ENCODE results near the gene CDC34.

The CDC34 gene

DNA sequence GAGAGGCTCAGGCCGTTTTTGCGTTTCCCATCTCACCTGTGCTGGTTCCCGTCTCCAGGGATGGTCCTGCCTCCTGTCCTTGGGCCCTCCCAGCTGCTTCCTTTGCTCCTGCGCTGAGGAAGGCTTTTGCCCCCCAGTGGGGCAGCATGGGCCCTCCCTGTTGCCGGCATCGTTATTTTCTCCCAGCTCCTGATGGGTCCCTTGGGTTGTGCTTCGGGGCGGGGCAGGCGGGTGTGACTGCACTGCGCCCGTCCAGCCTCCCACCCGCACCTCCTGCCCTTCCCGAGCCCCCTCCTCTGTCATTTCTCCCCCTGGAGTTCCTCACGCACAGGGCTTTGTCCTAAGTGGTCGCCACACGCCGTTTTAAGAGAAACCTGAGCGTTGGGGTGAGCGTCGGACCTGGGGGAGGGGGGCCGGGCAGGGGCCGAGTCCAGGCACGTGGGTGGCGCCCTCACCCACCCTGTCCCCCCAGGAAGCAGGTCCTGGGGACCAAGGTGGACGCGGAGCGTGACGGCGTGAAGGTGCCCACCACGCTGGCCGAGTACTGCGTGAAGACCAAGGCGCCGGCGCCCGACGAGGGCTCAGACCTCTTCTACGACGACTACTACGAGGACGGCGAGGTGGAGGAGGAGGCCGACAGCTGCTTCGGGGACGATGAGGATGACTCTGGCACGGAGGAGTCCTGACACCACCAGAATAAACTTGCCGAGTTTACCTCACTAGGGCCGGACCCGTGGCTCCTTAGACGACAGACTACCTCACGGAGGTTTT, 9.5 kb downstream of the CDC34 start:
- in situ Hi-C loops (cut with MboI; ENCODE audit: low sequenced_read_pairs) = no loop called here

DNA sequence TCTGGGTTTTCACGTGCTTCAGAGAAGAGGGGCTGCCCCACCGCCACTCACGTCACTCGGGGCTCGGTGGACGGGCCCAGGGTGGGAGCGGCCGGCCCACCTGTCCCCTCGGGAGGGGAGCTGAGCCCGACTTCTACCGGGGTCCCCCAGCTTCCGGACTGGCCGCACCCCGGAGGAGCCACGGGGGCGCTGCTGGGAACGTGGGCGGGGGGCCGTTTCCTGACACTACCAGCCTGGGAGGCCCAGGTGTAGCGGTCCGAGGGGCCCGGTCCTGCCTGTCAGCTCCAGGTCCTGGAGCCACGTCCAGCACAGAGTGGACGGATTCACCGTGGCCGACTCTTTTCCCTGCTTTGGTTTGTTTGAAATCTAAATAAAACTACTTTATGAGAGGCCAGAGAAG, 10.1 kb downstream of the CDC34 start:
- in situ Hi-C loops (cut with MboI; ENCODE audit: low sequenced_read_pairs) = no loop called here

DNA sequence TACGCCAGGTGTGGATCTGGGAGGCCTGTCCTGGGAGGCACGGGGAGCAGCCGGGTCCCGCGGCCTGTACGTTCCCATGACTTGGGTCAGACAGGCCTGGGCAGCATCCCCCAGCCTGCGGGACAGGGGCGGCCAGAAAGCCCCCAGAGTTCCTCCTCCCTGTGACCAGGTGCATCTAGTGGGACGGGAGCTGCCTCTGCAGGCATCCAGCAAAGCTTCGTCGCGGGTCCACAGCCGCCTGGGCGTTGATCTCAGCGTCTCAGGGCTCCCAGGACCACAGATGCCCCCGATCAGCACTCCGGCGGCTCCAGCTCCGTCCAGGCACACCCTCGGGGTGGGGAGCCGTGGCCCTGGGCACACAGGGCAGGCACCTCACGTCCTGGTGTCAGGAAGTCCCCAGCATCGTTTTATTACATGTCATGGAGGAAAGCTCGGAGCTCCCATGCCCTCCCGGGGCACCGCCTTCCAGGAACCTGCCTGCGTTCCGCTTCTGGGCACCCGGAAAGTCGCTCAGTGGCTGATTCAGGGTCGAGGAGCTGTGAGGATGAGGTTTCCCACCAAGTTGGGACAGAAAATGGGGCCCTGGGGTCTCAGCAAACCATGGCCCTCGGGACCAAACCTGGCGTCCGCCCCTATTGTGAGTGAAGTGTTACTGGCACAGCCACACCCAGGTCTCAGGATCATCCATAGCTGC, 10.8 kb downstream of the CDC34 start:
- in situ Hi-C loops (cut with MboI; ENCODE audit: low sequenced_read_pairs) = no loop called here

DNA sequence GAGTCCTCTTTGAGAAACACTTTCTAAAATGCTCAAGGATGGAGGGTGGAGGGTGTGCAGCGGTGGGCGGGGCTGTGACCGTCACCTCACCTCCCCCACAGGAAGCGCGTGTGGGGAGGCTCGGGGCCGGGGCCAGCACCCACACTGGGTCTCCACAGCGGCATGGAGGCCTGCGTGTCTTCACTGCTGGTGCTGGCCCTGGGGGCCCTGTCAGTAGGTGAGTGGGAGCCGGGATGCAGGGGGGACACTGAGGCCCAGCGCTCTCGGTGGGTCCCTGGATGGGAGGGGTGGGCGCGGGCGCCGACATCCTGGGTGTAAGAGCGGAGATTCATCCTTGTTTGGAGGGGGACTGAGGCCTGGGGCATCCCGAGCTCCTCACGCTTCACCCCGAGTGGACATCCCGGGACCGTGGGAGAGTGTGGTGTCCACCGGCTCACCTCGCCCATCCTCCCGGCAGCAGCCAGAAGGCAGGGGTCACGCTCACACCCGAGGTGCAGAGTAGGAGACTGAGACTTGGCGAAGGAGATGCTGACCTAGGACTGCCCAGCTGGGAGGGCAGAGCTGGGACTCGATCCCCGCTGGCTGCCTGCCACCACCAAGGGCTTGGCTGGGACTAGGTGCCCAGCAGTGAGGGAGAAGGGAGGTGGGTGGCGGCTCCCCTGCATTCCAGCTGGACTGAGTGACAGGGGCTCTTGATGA, 12.5 kb downstream of the CDC34 start, which contains the start of gene GZMM:
TSS of gene GZMM (plus strand) at position 144 of the 699 bp plus-strand sequence. CDS start at position 163, 19 bp downstream.
- in situ Hi-C loops (cut with MboI; ENCODE audit: low sequenced_read_pairs) = no loop called here

DNA sequence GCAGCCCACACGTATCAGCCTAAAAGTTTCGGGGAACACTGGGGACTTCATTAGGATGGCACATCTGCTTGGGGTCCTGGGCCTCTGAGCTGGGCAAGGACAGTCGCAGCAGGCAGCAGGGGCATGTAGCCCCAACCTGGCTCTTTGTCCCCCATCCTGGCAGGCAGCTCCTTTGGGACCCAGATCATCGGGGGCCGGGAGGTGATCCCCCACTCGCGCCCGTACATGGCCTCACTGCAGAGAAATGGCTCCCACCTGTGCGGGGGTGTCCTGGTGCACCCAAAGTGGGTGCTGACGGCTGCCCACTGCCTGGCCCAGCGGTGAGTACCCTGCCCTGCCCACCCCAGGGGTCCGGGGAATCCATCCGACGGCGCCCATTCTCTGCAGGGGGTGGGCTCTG, 15.6 kb downstream of the CDC34 start:
- in situ Hi-C loops (cut with MboI; ENCODE audit: low sequenced_read_pairs) = no loop called here

DNA sequence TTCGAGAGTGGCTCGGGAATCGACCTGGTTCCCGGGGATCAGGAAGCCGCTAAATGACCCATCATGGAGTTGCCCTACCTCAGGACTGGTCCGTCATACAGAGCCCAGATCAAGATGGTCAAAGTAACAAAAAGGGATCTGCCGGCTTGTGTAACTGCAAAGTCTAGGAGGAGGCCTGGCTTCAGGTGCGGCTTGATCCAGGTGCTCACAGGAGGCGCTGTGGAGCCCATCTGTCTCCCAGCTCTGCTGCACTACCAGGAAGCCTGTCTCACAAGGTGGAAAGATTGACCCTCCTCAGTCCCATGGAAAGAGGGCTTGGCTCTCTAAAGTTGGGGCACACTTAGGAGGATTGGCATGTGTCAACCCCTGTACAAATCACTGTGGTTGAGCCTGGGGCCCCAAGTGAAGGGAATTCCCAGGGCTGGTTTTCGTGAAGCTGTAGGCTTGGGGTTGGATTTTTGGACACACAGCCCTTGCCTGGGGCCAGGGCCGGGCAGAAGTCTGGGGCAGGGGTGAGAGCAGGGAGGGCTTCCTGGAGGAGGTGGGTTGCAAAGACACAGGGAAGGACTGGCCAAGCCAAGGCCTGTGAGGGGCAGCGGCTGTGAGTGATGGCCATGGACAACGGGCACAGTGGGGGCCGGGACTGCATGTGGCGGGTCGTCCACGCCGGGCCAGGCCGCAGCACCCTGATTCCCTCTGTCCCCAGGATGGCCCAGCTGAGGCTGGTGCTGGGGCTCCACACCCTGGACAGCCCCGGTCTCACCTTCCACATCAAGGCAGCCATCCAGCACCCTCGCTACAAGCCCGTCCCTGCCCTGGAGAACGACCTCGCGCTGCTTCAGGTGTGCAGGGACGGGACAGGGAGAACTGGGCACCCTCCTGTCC, 16.5 kb downstream of the CDC34 start:
- in situ Hi-C loops (cut with MboI; ENCODE audit: low sequenced_read_pairs) = no loop called here

DNA sequence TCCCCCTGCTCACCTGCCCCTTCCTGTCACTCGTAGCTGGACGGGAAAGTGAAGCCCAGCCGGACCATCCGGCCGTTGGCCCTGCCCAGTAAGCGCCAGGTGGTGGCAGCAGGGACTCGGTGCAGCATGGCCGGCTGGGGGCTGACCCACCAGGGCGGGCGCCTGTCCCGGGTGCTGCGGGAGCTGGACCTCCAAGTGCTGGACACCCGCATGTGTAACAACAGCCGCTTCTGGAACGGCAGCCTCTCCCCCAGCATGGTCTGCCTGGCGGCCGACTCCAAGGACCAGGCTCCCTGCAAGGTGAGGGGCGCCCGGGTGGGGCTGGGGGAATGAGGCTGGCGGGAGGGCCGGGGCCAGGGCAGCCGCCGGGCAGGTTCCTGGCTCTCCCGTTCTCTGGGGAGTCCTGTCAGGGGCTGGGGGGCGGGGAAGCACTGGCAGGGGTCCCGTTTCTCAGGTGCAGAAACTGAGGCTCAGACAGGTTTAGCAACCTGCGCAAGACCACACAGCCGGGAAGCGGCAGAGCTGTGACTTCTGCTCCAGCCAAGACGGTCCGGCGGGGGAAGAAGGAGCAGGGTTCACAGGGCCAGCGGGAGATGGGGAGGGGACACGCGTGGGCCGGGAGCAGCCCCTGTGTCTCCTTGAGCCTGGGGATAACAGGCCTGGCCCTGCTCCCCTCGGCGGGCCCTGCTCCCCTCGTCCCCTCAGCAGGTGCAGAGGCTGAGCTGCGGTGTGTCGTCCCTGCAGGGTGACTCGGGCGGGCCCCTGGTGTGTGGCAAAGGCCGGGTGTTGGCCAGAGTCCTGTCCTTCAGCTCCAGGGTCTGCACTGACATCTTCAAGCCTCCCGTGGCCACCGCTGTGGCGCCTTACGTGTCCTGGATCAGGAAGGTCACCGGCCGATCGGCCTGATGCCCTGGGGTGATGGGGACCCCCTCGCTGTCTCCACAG, 17.6 kb downstream of the CDC34 start:
- in situ Hi-C loops (cut with MboI; ENCODE audit: low sequenced_read_pairs) = no loop called here

DNA sequence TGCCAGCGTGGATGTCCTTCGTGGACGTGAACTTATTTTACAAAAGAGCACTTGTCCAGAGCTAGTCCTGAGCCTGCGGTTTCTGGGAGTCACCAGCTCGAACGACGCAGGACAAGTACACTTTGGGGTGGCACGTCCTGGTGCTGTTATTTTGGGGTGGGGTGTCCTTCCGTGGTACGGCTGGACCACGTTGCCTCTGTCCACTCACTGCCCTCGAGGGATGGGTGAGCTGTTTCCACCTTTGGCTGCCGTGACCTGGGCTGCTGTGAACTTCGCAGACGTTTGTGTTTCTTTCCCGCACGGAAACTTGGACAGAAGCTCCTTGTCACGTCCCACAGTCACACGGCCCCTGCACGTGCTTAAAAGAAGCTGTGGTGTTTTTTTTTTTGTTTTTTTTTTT, 23.3 kb downstream of the CDC34 start:
- in situ Hi-C loops (cut with MboI; ENCODE audit: low sequenced_read_pairs) = no loop called here

DNA sequence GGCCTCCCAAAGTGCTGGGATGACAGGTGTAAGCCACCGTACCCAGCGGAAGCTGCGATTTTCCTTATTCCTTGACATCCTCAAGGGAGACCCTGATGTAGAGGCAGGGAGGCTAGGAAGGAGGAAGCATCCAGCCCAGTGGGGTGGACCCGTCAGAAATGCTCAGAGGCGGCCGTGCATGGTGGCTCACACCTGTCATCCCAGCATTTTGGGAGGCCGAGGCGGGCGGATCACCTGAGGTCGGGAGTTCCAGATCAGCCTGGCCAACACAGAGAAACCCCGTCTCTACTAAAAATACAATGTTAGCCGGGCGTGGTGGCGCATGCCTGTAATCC, 23.9 kb downstream of the CDC34 start:
- in situ Hi-C loops (cut with MboI; ENCODE audit: low sequenced_read_pairs) = no loop called here

DNA sequence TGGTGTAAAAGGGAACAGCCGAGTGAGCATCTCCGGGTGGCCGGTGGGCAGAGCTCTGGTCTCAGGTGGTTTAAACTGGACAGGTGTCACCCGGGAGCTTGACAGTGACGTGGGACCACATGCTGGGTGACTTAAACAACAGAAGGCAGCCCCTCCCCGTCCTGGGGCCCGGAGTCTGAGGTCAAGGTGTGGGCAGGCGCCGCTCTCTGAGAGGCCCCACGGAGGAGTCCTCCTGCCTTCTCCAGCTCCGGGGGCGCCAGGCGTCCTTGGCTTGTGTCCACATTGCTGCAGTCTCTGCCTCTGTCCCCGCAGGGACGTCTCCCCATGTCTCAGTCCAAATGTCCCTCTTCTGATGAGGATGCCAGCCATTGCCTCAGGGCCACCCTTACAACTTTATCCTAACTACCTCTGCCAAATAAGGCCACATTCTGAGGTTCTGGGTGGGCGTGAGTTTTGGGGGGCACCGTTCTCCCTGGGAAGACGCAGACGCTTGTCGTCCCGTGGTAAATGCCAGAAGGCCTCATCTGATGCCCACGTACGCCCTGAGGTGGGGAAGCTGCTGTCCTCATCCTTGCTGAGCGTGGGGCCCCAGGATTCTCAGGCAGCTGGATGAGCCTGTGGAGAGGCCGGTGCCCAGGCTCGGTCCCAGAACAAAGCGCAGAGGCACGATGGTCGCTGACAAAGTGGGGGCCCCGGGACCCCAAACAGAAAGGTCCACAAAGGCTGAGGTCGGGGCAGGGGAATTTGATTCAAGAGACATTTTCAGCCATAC, 25.2 kb downstream of the CDC34 start:
- in situ Hi-C loops (cut with MboI; ENCODE audit: low sequenced_read_pairs) = no loop called here

DNA sequence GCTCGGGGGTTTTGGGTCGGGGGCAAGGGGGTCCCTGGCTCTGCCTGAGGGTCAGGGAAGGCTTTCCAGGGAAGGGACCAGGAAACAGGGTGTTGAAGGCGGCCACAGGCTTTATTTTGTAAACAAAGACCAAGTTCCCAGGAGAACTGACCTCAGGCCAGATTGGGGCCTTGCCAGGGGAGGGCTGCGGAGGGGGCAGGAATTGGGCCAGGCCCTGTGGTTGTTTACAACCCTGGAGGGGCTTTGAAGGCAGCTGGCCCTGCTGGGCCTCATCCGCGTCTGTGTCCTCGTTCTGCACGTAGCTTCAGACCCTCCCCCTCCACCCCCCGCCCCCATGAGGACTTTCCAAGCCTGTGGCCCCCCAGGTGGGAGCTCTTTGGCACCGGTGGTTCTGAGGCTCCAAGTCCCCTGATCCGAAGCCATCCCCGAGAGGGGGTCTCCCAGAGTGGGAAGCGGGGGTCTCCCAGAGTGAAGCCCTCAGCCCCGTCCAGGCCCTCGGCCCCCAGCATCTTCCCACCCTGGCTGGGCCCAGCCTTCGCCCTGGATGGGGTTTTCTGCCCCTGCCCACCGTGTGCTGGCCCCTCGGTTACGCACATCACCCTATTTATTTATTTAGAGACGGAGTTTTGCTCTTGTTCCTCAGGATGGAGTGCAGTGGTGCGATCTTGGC, 27.3 kb downstream of the CDC34 start:
- in situ Hi-C loops (cut with MboI; ENCODE audit: low sequenced_read_pairs) = no loop called here

DNA sequence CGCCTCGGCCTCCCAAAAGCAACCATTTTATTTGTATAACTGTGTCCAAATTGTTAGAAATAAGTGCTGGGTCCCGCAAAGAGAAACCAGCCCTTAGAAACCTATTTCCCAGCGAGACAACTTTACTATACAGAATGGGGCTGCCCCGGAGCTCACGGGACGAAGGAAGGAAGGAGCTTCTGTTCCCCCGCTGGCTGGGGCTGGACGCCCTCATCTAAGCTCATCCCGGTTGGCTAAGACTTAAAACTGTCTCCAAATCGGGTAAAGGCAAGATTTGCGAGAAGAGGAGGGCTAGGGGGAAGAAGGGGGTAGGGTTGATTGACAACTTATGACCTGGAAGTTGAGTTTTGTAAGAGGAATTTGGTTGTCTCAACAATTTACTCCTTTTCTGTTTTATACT, 28.6 kb downstream of the CDC34 start:
- in situ Hi-C loops (cut with MboI; ENCODE audit: low sequenced_read_pairs) = no loop called here

DNA sequence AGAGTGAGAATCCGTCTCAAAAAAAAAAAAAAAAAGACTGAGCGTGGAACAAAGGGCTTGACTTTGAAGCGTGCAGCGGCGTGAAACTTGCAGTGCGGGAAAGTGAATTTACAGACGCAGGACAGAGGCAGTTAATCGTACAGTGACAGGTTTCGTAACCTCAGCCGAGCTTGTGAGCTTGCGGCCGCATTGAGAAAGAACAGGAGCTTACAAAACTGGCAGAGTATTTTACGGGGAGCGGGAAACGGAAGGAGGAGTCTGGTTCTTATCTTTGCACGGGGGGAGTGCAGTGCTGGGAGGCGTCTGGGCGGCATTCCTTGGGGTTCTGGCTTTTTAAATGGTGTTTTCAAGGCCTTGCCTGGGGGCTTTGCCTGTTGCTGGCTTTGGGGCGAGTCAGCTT, 34.8 kb downstream of the CDC34 start:
- in situ Hi-C loops (cut with MboI; ENCODE audit: low sequenced_read_pairs) = no loop called here

DNA sequence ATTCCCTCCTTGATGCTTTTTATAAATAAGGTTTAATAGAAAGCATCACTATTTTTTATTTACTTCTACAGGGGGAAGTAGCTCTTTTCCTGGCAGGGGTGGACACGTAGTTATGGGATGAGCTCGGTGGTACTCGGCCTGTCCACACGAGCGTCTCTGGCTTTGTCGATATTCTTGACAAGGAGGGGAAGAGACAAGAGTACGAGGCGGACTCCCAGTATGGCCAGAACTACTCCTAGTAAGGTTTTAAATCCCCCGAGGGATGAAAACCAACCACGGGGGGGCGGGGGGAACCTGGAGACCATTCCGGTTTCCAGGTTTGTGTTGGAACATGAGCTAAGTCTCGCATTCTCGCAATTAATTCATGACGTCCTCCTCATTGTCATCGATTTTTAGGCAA, 35.3 kb downstream of the CDC34 start:
- in situ Hi-C loops (cut with MboI; ENCODE audit: low sequenced_read_pairs) = no loop called here

DNA sequence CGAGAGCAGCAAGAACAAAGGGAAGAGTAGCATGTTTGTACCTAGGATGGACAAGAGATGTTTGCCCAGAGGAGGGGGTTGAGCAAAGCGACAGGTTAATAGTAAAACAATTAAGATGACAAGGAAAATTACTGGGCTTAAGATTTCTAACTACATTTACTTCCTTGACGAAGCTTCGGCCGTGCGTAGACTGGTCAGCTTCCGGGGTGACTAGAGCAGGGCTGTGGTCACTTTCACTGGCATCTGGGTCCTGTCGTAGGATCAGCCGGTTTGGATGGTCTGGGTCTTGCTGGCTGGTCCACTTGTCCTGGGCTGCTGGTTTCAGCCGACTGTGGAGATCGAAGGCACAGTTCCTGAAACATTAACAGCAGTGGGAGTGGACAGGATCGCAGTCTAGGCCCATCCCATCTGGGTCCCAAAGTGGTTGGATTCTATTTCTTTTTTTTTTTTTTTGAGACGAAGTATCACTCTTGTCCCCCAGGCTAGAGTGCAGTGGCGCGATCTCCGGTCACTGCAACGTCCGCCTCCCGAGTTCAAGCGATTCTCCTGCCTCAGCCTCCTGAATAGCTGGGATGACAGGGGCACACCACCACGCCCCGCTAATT, 35.8 kb downstream of the CDC34 start:
- in situ Hi-C loops (cut with MboI; ENCODE audit: low sequenced_read_pairs) = no loop called here

DNA sequence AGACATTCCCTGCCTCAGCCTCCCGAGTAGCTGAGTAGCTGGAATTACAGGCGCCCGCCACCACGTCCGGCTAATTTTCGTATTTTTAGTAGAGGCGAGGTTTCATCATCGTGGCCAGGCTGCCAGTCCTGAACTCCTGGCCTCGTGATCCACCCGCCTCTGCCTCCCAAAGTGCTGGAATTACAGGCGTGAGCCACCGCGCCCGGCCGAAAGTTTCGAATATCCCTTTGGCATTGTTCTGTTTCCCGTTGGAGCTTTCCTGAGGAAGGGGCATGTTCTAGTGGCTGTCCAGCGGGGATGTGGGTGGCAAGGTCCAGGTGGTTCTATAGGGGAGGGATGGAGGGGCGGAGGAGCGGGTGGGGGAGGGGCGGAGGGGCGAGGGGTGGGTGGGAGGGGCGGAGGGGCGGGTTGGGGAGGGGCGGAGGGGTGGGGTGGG, 38.7 kb downstream of the CDC34 start:
- in situ Hi-C loops (cut with MboI; ENCODE audit: low sequenced_read_pairs) = no loop called here

DNA sequence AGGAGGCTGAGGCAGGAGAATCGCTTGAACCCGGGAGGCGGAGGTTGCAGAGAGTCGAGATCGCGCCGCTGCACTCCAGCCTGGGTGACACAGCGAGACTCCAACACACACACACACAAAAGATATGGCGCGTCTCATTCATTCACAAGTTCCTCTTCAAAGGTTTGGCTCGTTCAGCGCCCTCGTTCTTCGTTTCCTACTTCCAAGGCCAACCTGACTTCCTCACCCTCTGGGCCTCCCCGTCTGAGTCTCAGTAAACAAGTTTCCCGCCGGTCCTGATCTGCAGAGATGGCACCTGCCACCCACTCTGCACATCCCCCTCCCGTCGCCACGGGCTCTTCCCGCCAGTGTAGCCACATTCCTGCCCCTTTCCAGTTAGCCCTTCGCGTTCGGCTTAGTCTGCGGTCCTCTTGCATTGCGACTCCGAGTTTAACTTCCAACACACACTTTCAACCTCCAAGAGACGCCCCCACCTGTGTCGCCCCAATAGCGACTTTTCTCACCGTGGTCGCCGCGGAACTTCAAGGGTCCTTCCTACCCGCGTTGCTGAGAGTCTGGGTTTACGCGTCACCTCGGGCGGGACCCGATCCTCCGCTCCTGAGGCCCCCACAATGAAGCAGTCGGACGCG, 39.5 kb downstream of the CDC34 start:
- in situ Hi-C loops (cut with MboI; ENCODE audit: low sequenced_read_pairs) = no loop called here

DNA sequence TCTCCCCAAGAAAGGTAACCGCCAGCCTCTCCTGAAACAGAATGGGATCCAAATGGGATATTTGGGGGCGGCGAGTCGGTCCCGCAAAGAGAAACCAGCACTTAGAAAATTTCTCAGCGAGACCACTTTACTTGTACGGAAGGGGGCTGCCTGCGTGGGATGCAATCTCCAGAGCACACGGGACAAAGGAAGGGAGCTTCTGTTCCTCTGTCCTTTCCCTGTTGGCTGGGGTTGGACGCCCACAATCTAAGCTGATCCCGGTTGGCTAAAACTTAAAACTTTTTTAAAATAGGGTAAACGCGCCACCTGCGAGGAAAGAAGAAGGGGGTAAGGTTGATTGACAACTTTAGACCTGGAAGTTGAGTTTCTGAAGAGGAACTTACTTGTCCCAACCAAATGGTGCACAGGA, 40.0 kb downstream of the CDC34 start:
- in situ Hi-C loops (cut with MboI; ENCODE audit: low sequenced_read_pairs) = no loop called here
